ENCODE data around the gene ARFGAP1.

GRCh38 chr20:63260521-63260920, 12.1 kb upstream of the ARFGAP1 start:
- TF ChIP-seq, protein P1, sequence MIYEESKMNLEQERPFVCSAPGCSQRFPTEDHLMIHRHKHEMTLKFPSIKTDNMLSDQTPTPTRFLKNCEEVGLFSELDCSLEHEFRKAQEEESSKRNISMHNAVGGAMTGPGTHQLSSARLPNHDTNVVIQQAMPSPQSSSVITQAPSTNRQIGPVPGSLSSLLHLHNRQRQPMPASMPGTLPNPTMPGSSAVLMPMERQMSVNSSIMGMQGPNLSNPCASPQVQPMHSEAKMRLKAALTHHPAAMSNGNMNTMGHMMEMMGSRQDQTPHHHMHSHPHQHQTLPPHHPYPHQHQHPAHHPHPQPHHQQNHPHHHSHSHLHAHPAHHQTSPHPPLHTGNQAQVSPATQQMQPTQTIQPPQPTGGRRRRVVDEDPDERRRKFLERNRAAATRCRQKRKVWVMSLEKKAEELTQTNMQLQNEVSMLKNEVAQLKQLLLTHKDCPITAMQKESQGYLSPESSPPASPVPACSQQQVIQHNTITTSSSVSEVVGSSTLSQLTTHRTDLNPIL (CRISPR knock-in tag; IDR thresholded peaks at IDR 0.05; ENCODE audit: low read depth) = no peak
- no peak for TF ChIP-seq SNAI2 (CRISPR knock-in tag; IDR thresholded peaks at IDR 0.05)
